ENCODE data around the gene THSD7B. TPM values are rescaled to one million over a fixed set of nuclear protein-coding genes. Genes with fewer than 3 reads are reported as not detected.
A peak's percentile ranks its signal among the peaks of the same experiment; 100 is the strongest.

The THSD7B gene
- total RNA-seq, 6 donors from 2014 or later = 0.47 TPM; not detected in 5

- no peaks in the 10 kb centered on the region for H3K36me3 ChIP-seq
- no peak for TF ChIP-seq POLR2A (IDR thresholded peaks at IDR 0.05)
- TF ChIP-seq CTCF (IDR thresholded peaks at IDR 0.05) = no peak
- TF ChIP-seq EP300 (IDR thresholded peaks at IDR 0.05) = no peak
- TF ChIP-seq POLR2AphosphoS5 (IDR thresholded peaks at IDR 0.05) = no peak
- ATAC-seq (ENCODE audit: low FRiP score in 2 of 2) (no peak), DNase-seq (no peak)
- no peaks in the 10 kb centered on the region for H3K27me3 ChIP-seq
- no peaks in the 10 kb centered on the region for H3K4me1 ChIP-seq
- 61 to 81% methylated on average over 1 of the region's 1 CpG for WGBS, 2 donors
- no peak overlapping the region for H3K27ac ChIP-seq
- H3K9me3 ChIP-seq = no peaks in the 10 kb centered on the region
- H3K4me3 ChIP-seq = no peak overlapping the region
These were observed 409.9 kb downstream of the THSD7B start for GRCh38 chr2:137175246-137175645.

DNA sequence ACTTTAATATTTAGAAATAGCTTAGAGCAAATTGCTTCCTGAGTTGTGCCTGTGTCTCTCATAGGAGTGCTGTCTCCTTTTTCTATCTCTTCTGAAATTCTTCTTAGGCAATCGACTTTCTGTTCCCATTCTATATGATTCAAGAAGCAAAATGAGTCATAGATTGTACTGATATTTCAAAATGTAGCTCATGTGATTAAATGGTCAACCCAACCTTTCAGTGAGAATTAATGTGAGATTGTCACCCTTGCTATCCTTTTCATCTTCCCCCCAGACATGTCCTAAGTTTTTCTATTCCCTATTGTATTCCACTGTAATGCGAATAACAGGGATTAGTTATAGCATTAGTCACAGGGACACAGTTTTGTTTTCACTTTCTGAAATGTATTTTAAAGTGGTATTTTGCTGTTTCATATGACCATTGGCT lies 413.6 kb downstream of the THSD7B start:
- ATAC-seq (ENCODE audit: low FRiP score in 2 of 2) = peak in 1 of 2 donors; percentile 82
- 69 to 82% methylated on average over 2 of the region's 2 CpGs for WGBS, 2 donors
- H3K27ac ChIP-seq = no peak overlapping the region

DNA sequence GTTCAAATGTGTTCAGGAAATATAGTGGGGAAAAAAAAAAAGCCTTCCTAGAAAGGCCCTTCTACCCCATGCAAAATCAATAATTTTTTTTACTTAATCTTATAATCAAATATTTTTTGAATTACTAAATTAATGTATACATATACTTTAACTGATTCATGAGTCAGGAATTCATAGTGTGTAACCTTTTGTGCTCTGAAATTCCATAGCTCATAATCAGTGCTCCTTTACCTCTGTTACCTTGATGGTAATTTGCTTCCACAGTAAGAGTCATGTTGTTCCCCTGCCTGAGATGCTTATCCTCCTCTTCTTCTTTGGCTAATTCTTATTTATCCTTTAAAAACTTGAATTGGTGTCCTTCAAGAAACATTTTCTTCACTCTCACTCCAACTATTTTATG lies 414.2 kb downstream of the THSD7B start:
- Histone ChIP-seq H3K4me1 (no peaks in the 10 kb centered on the region), H3K4me3 (no peak overlapping the region), H3K36me3 (no peaks in the 10 kb centered on the region), H3K27ac (no peak overlapping the region), H3K9me3 (no peaks in the 10 kb centered on the region), H3K27me3 (no peaks in the 10 kb centered on the region)
- ATAC-seq (ENCODE audit: low FRiP score in 2 of 2) (no peak), DNase-seq (no peak)
- TF ChIP-seq POLR2A (IDR thresholded peaks at IDR 0.05) = no peak
- no peak for TF ChIP-seq EP300 (IDR thresholded peaks at IDR 0.05)
- no peak for TF ChIP-seq CTCF (IDR thresholded peaks at IDR 0.05)
- TF ChIP-seq POLR2AphosphoS5 (IDR thresholded peaks at IDR 0.05) = no peak

More for the DNA sequence above, 413.6 kb downstream of the THSD7B start:
- H3K4me1 ChIP-seq = no peaks in the 10 kb centered on the region
- no peak for DNase-seq
- H3K36me3 ChIP-seq = no peaks in the 10 kb centered on the region
- H3K9me3 ChIP-seq = no peaks in the 10 kb centered on the region
- no peaks in the 10 kb centered on the region for H3K27me3 ChIP-seq
- no peak overlapping the region for H3K4me3 ChIP-seq
- TF ChIP-seq POLR2A (IDR thresholded peaks at IDR 0.05) (no peak), EP300 (IDR thresholded peaks at IDR 0.05) (no peak), CTCF (IDR thresholded peaks at IDR 0.05) (no peak), POLR2AphosphoS5 (IDR thresholded peaks at IDR 0.05) (no peak)

- no peaks in the 10 kb centered on the region for H3K4me1 ChIP-seq
- DNase-seq (no peak), ATAC-seq (ENCODE audit: low FRiP score in 2 of 2) (no peak)
- no peaks in the 10 kb centered on the region for H3K9me3 ChIP-seq
- no peak for TF ChIP-seq EP300 (IDR thresholded peaks at IDR 0.05)
- no peak for TF ChIP-seq CTCF (IDR thresholded peaks at IDR 0.05)
- no peak for TF ChIP-seq POLR2AphosphoS5 (IDR thresholded peaks at IDR 0.05)
- TF ChIP-seq POLR2A (IDR thresholded peaks at IDR 0.05) = no peak
- no peak overlapping the region for H3K4me3 ChIP-seq
- 77 to 89% methylated on average over 2 of the region's 2 CpGs for WGBS, 2 donors
- no peaks in the 10 kb centered on the region for H3K27me3 ChIP-seq
- no peak overlapping the region for H3K27ac ChIP-seq
- H3K36me3 ChIP-seq = no peaks in the 10 kb centered on the region
These were observed 414.7 kb downstream of the THSD7B start for GRCh38 chr2:137180012-137180411.

GRCh38 chr2:137181370-137181769 lies 416.0 kb downstream of the THSD7B start:
- 79 to 82% methylated on average over 1 of the region's 1 CpG for WGBS, 2 donors
- no peaks in the 10 kb centered on the region for H3K9me3 ChIP-seq
- no peak for TF ChIP-seq EP300 (IDR thresholded peaks at IDR 0.05)
- no peak for TF ChIP-seq POLR2AphosphoS5 (IDR thresholded peaks at IDR 0.05)
- TF ChIP-seq POLR2A (IDR thresholded peaks at IDR 0.05) = no peak
- TF ChIP-seq CTCF (IDR thresholded peaks at IDR 0.05) = no peak
- H3K27me3 ChIP-seq = no peaks in the 10 kb centered on the region
- H3K27ac ChIP-seq = no peak overlapping the region
- H3K36me3 ChIP-seq = no peaks in the 10 kb centered on the region
- ATAC-seq (ENCODE audit: low FRiP score in 2 of 2) (no peak), DNase-seq (no peak)
- H3K4me1 ChIP-seq = no peaks in the 10 kb centered on the region
- no peak overlapping the region for H3K4me3 ChIP-seq

All from upper lobe of left lung (tissue), 6 donors.